ENCODE data around the gene SSNA1. TPM values are rescaled to one million over a fixed set of nuclear protein-coding genes. Genes with fewer than 3 reads are reported as not detected.

The SSNA1 gene
- total RNA-seq, 2 donors from 2014 or later = 40.6 to 67.1 TPM

DNA sequence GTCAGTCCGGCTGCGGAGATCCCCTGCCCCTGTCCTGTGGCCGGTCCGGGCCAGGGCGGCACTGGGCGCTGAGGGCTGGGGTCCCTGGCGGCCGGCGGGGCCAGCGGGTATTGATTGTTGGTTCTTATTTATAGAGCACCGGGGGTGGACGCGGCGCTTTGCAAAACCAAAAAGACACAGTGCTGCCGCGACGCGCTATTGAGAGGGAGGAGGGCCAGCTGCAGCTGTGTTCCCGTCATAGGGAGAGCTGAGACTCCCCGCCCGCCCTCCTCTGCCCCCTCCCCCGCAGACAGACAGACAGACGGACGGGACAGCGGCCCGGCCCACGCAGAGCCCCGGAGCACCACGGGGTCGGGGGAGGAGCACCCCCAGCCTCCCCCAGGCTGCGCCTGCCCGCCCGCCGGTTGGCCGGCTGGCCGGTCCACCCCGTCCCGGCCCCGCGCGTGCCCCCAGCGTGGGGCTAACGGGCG, 21.2 kb upstream of the SSNA1 start:
- Histone ChIP-seq H3K27ac (no peak overlapping the region), H3K9me3 (no peaks in the 10 kb centered on the region), H3K27me3 (replicated peaks; ENCODE audit: insufficient read depth) (peaks cover 24% of the 10 kb centered on the region), H3K4me3 (no peak overlapping the region), H3K4me1 (ENCODE audit: control insufficient read depth in 1 of 2, low read depth in 2 of 2) (peaks cover 13 to 34% of the 10 kb centered on the region in 2 donors), H3K36me3 (no peaks in the 10 kb centered on the region)
- DNase-seq (ENCODE audit: low spot score) (no peak), ATAC-seq (ENCODE audit: insufficient number of reproducible peaks, low FRiP score, low read depth) (no peak)
- TF ChIP-seq, protein P1, sequence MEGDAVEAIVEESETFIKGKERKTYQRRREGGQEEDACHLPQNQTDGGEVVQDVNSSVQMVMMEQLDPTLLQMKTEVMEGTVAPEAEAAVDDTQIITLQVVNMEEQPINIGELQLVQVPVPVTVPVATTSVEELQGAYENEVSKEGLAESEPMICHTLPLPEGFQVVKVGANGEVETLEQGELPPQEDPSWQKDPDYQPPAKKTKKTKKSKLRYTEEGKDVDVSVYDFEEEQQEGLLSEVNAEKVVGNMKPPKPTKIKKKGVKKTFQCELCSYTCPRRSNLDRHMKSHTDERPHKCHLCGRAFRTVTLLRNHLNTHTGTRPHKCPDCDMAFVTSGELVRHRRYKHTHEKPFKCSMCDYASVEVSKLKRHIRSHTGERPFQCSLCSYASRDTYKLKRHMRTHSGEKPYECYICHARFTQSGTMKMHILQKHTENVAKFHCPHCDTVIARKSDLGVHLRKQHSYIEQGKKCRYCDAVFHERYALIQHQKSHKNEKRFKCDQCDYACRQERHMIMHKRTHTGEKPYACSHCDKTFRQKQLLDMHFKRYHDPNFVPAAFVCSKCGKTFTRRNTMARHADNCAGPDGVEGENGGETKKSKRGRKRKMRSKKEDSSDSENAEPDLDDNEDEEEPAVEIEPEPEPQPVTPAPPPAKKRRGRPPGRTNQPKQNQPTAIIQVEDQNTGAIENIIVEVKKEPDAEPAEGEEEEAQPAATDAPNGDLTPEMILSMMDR (IDR thresholded peaks at IDR 0.05) = no peak

DNA sequence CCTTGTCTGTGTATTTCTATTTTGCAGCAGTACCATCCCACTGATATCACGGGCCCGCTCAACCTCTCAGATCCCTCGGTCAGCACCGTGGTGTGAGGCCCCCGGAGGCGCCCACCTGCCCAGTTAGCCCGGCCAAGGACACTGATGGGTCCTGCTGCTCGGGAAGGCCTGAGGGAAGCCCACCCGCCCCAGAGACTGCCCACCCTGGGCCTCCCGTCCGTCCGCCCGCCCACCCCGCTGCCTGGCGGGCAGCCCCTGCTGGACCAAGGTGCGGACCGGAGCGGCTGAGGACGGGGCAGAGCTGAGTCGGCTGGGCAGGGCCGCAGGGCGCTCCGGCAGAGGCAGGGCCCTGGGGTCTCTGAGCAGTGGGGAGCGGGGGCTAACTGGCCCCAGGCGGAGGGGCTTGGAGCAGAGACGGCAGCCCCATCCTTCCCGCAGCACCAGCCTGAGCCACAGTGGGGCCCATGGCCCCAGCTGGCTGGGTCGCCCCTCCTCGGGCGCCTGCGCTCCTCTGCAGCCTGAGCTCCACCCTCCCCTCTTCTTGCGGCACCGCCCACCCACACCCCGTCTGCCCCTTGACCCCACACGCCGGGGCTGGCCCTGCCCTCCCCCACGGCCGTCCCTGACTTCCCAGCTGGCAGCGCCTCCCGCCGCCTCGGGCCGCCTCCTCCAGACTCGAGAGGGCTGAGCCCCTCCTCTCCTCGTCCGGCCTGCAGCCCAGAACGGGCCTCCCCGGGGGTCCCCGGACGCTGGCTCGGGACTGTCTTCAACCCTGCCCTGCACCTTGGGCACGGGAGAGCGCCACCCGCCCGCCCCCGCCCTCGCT, 20.5 kb upstream of the SSNA1 start:
- DNase-seq (ENCODE audit: low spot score) (no peak), ATAC-seq (ENCODE audit: insufficient number of reproducible peaks, low FRiP score, low read depth) (no peak)
- TF ChIP-seq, protein P1 (IDR thresholded peaks at IDR 0.05) = no peak
- Histone ChIP-seq H3K36me3 (no peaks in the 10 kb centered on the region), H3K27me3 (replicated peaks; ENCODE audit: insufficient read depth) (peaks cover 22% of the 10 kb centered on the region), H3K9me3 (no peaks in the 10 kb centered on the region), H3K4me1 (ENCODE audit: control insufficient read depth in 1 of 2, low read depth in 2 of 2) (peaks cover 7 to 28% of the 10 kb centered on the region in 2 donors), H3K27ac (no peak overlapping the region), H3K4me3 (peak overlapping the region; percentile 60)

DNA sequence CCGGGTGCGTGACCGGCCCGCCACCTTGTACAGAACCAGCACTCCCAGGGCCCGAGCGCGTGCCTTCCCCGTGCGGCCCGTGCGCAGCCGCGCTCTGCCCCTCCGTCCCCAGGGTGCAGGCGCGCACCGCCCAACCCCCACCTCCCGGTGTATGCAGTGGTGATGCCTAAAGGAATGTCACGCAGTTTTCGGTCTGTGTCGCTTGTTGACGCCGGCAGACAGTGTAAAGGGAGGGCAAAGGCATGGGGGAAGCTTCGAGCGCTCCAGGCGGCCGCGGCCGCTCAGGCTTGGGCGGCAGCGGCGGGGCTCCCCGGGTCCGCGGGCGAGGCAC, 19.9 kb upstream of the SSNA1 start:
- Histone ChIP-seq H3K36me3 (no peaks in the 10 kb centered on the region), H3K27ac (no peak overlapping the region), H3K4me3 (peak overlapping the region; percentile 60), H3K9me3 (no peaks in the 10 kb centered on the region), H3K4me1 (ENCODE audit: control insufficient read depth in 1 of 2, low read depth in 2 of 2) (peaks cover 7 to 22% of the 10 kb centered on the region in 2 donors), H3K27me3 (replicated peaks; ENCODE audit: insufficient read depth) (peaks cover 22% of the 10 kb centered on the region)
- TF ChIP-seq, protein P1 (IDR thresholded peaks at IDR 0.05) = no peak
- no peak for DNase-seq (ENCODE audit: low spot score)
- ATAC-seq (ENCODE audit: insufficient number of reproducible peaks, low FRiP score, low read depth) = no peak

DNA sequence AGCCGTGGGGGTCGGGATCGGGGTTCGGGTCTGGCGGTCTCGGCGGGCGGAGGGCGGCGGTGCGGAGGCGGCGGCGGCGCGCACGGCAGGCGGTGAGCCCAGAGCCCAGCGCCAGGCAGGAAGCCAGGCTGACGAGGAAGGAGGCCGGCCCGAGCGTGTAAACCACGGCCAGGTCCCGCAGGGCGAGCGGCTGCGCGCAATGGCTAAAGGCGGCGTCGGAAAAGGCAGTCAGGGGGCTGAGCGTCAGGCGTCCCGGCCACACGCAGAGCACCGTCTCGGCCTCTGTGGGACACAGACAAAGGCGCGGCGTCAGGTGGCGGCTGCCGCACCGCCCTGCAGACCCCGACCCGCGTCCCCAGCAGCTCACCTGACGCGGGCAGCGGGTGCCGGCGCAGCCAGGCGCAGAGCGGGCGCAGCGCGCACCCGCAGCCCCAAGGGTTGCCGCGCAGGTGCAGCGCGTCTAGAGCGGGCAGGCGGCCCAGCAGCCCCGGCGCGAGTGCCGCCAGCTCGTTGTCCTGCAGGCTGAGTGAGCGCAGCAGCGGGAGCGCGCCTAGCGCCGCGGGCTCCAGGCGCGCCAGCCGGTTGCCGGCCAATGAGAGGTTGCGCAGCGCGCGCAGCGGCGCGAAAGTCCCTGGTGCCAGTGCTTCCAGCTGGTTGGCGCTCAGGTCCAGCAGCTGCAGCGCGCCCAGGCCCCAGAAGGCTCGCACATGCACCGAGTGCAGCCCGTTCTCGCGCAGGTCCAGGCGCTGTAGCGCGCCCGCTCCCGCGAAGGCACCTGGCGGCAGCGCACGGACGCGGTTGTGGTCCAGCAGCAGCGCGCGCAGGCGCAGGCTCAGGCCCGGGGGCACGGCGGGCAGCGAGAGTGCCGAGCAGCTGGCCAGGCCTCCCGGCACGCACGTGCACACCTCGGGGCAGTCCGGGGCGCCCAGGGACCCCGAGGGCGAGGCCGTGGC, 19.3 kb upstream of the SSNA1 start:
- TF ChIP-seq, protein P1 (IDR thresholded peaks at IDR 0.05) = no peak
- DNase-seq (ENCODE audit: low spot score) (no peak), ATAC-seq (ENCODE audit: insufficient number of reproducible peaks, low FRiP score, low read depth) (no peak)
- H3K27ac ChIP-seq = no peak overlapping the region
- no peaks in the 10 kb centered on the region for H3K36me3 ChIP-seq
- peaks cover 22% of the 10 kb centered on the region for H3K27me3 ChIP-seq (replicated peaks; ENCODE audit: insufficient read depth)
- H3K9me3 ChIP-seq = no peaks in the 10 kb centered on the region
- H3K4me3 ChIP-seq = peak overlapping the region; percentile 60
- peaks cover 7 to 21% of the 10 kb centered on the region in 2 donors for H3K4me1 ChIP-seq (ENCODE audit: control insufficient read depth in 1 of 2, low read depth in 2 of 2)

DNA sequence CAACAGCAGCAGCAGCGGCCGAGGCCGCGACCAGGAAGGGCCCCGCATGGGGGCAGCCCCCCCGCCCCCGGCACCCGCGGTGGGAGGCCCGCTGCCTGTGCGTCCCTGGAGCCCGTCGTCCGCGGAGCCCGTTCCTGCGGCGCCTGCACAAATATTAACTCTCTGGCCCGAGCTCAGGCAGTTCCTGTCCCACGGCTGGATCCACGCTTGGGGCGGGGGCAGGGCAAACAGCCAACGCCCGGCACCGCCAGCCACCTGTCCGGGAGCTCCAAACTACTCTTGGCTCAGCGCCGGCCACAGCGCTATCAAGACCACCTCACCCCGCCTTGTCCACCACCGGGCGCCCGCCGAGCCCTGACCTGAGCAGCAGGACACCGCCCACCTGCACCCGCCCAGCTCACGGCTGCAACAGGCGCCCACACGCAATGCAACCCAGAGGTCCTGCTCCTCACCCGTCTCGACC, 18.5 kb upstream of the SSNA1 start, which contains the start of gene LRRC26:
TSS of gene LRRC26 (minus strand) at position 156 of the 463 bp plus-strand sequence. CDS start at position 48, 108 bp downstream.
- peaks cover 22% of the 10 kb centered on the region for H3K27me3 ChIP-seq (replicated peaks; ENCODE audit: insufficient read depth)
- TF ChIP-seq, protein P1 (IDR thresholded peaks at IDR 0.05) = no peak
- DNase-seq (ENCODE audit: low spot score) (no peak), ATAC-seq (ENCODE audit: insufficient number of reproducible peaks, low FRiP score, low read depth) (no peak)
- no peak within 1 kb of the TSS for H3K27ac ChIP-seq
- peak within 1 kb of the TSS; percentile 60 for H3K4me3 ChIP-seq
- no peaks in the 10 kb centered on the region for H3K9me3 ChIP-seq
- no peaks in the 10 kb centered on the region for H3K36me3 ChIP-seq
- H3K4me1 ChIP-seq (ENCODE audit: control insufficient read depth in 1 of 2, low read depth in 2 of 2) = peaks cover 7 to 21% of the 10 kb centered on the region in 2 donors

All from thoracic aorta (tissue), 2 donors.